ENCODE results near the gene PRIM2. TPM values are rescaled to one million over a fixed set of nuclear protein-coding genes. Genes with fewer than 3 reads are reported as not detected.
"Not testable (repeated sequence)": the region's sequence is repeated elsewhere in the genome, so short reads cannot be mapped to it uniquely, and the experiment has no call there.

Gene PRIM2
- total and polyA plus RNA-seq, 8 donors: 11.2 to 18.8 (median 14.8) TPM

GRCh38 chr6:57435475-57436160 lies 118.2 kb downstream of the PRIM2 start:
- H3K27me3 ChIP-seq: no peaks in the 10 kb centered on the region
- no peaks in the 10 kb centered on the region for H3K36me3 ChIP-seq
- ATAC-seq (no peak), DNase-seq (no peak)
- no peak overlapping the region for H3K4me3 ChIP-seq
- H3K4me1 ChIP-seq: peaks cover 4 to 25% of the 10 kb centered on the region in 2 donors
- no peak overlapping the region for H3K27ac ChIP-seq
- TF ChIP-seq, protein P1, sequence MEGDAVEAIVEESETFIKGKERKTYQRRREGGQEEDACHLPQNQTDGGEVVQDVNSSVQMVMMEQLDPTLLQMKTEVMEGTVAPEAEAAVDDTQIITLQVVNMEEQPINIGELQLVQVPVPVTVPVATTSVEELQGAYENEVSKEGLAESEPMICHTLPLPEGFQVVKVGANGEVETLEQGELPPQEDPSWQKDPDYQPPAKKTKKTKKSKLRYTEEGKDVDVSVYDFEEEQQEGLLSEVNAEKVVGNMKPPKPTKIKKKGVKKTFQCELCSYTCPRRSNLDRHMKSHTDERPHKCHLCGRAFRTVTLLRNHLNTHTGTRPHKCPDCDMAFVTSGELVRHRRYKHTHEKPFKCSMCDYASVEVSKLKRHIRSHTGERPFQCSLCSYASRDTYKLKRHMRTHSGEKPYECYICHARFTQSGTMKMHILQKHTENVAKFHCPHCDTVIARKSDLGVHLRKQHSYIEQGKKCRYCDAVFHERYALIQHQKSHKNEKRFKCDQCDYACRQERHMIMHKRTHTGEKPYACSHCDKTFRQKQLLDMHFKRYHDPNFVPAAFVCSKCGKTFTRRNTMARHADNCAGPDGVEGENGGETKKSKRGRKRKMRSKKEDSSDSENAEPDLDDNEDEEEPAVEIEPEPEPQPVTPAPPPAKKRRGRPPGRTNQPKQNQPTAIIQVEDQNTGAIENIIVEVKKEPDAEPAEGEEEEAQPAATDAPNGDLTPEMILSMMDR (IDR thresholded peaks at IDR 0.05): no peak
- intact Hi-C loops (cut with DNase I): no loop called here
- H3K9me3 ChIP-seq: no peaks in the 10 kb centered on the region

DNA sequence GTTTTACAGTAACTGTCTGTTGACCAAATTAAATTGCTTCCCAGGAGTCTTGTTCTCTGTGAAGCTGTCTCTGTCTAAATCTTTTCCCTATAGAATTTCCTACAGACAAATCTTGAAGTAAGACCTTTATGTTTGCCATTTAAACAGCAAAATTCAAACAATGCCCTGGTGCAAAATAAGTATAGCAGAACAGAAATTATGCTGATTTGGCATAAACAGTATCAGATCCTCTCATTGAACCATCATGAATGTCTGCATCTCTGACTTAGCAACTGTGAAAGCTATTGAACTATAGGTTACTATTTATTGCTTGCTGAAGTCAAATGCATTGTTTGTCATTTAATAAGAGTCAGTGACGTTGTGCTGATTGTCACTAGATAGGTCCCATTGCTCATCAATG lies 123.3 kb downstream of the PRIM2 start:
- H3K36me3 ChIP-seq; DNase-seq; H3K27ac ChIP-seq; H3K4me3 ChIP-seq; ATAC-seq; H3K9me3 ChIP-seq; intact Hi-C loops (cut with DNase I); H3K4me1 ChIP-seq; H3K27me3 ChIP-seq: not testable (repeated sequence)

- H3K27me3 ChIP-seq; H3K36me3 ChIP-seq; DNase-seq; H3K4me1 ChIP-seq; H3K4me3 ChIP-seq; intact Hi-C loops (cut with DNase I); H3K27ac ChIP-seq; ATAC-seq; H3K9me3 ChIP-seq: not testable (repeated sequence)
Measured at GRCh38 chr6:57442133-57442532, 124.7 kb downstream of the PRIM2 start.

DNA sequence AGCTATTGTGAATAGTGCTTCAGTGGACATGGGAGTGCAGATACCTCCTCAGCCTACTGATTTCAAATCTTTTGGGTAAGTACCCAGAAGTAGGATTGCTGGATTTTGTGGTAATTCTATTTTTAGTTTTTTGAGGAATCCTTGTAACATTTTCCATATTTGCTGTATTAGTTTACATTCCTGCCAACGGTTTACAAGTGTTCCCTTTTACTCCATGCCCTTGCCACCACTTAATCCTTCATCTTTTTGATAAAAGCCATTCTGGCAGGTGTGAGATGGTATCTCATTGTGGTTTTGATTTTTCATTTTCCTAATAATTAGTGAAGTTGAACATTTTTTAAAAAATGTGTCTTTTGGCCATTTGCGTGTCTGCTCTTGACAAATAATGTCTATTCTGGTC lies 125.8 kb downstream of the PRIM2 start:
- H3K4me3 ChIP-seq; intact Hi-C loops (cut with DNase I); DNase-seq; H3K9me3 ChIP-seq; H3K27me3 ChIP-seq; H3K4me1 ChIP-seq; H3K36me3 ChIP-seq; H3K27ac ChIP-seq; ATAC-seq: not testable (repeated sequence)

DNA sequence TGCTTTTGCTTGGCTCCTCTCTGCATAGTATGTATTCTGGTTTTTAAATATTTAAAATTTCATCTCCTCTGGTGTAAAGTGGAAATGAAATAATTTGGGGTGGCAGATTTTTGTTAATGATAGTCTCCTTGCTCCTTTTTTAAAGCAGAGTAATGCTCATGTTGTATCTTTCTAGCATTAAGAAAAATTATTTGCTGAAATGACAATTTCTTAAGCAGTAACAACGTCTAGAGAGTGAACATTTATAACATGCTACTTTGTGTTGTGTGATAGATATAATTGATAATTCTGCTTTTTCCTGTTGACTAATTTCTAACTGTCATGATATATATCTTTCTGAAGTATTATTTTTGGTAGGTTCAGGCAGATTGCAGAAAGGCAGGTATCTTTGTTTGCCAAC lies 127.4 kb downstream of the PRIM2 start:
- H3K4me3 ChIP-seq; H3K36me3 ChIP-seq; H3K4me1 ChIP-seq; H3K9me3 ChIP-seq; DNase-seq; intact Hi-C loops (cut with DNase I); H3K27me3 ChIP-seq; ATAC-seq; H3K27ac ChIP-seq: not testable (repeated sequence)

- intact Hi-C loops (cut with DNase I); H3K36me3 ChIP-seq; H3K4me3 ChIP-seq; H3K27me3 ChIP-seq; DNase-seq; H3K9me3 ChIP-seq; ATAC-seq; H3K4me1 ChIP-seq; H3K27ac ChIP-seq: not testable (repeated sequence)
Measured at GRCh38 chr6:57445379-57445778, 127.9 kb downstream of the PRIM2 start.

- H3K4me1 ChIP-seq; H3K9me3 ChIP-seq; H3K27ac ChIP-seq; DNase-seq; ATAC-seq; H3K4me3 ChIP-seq; intact Hi-C loops (cut with DNase I); H3K27me3 ChIP-seq; H3K36me3 ChIP-seq: not testable (repeated sequence)
Measured at GRCh38 chr6:57445790-57446468, 128.5 kb downstream of the PRIM2 start.

DNA sequence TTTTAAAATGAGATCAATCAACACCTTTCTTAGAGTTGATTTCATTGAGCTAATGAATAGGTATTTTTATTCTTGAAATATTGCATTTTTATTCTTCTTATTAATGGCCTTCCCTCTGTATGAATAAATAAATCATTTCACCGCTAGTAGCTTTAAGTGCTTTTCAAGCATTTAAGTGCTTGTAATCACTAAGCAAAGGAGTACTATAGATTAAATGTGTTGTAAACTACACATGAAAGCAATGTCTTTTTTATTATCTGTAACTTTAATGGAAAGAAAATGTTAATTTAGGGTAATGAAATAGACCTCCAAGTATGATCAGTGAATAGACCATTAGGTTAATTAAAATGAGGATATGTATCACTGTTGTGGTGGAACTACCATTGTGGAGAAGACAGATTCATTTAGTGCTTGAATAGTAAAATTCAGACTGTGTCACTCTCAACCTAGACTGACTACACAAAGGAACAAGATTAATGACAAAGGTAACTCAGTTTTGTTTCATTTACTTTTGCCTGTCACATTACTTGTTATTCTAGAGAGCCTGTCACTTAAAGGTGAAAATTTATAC lies 132.2 kb downstream of the PRIM2 start:
- H3K4me1 ChIP-seq; intact Hi-C loops (cut with DNase I); ATAC-seq; H3K27me3 ChIP-seq; H3K36me3 ChIP-seq; DNase-seq; H3K9me3 ChIP-seq; H3K4me3 ChIP-seq; H3K27ac ChIP-seq: not testable (repeated sequence)

GRCh38 chr6:57459781-57460180 lies 142.4 kb downstream of the PRIM2 start:
- H3K4me3 ChIP-seq; H3K27me3 ChIP-seq; H3K9me3 ChIP-seq; H3K36me3 ChIP-seq; intact Hi-C loops (cut with DNase I); DNase-seq; H3K27ac ChIP-seq; ATAC-seq; H3K4me1 ChIP-seq: not testable (repeated sequence)

- H3K36me3 ChIP-seq; H3K27ac ChIP-seq; DNase-seq; H3K4me1 ChIP-seq; H3K9me3 ChIP-seq; intact Hi-C loops (cut with DNase I); H3K4me3 ChIP-seq; H3K27me3 ChIP-seq; ATAC-seq: not testable (repeated sequence)
Measured at GRCh38 chr6:57461022-57461421, 143.6 kb downstream of the PRIM2 start.

GRCh38 chr6:57463809-57464208 lies 146.4 kb downstream of the PRIM2 start:
- H3K36me3 ChIP-seq; H3K27me3 ChIP-seq; H3K9me3 ChIP-seq; intact Hi-C loops (cut with DNase I); H3K27ac ChIP-seq; H3K4me3 ChIP-seq; DNase-seq; ATAC-seq; H3K4me1 ChIP-seq: not testable (repeated sequence)

DNA sequence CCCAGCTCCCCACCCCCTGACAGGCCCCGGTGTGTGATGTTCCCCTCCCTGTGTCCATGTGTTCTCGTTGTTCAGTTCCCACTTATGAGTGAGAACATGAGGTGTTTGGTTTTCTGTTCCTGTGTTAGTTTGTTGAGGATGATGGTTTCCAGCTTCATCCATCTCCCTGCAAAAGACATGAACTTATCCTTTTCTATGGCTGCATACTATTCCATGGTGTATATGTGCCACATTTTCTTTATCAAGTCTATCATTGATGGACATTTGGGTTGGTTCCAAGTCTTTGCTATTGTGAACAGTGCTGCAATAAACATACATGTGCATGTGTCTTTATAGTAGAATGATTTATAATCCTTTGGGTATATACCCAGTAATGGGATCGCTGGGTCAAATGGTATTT lies 148.5 kb downstream of the PRIM2 start:
- DNase-seq; H3K36me3 ChIP-seq; H3K27ac ChIP-seq; H3K9me3 ChIP-seq; H3K4me3 ChIP-seq; ATAC-seq; H3K4me1 ChIP-seq; intact Hi-C loops (cut with DNase I); H3K27me3 ChIP-seq: not testable (repeated sequence)
